ENCODE measurements around the gene GLOD5. TPM values are rescaled to one million over a fixed set of nuclear protein-coding genes. Genes with fewer than 3 reads are reported as not detected.

GLOD5 gene
- total RNA-seq, 2 experiments from 2014 or later: not detected

DNA sequence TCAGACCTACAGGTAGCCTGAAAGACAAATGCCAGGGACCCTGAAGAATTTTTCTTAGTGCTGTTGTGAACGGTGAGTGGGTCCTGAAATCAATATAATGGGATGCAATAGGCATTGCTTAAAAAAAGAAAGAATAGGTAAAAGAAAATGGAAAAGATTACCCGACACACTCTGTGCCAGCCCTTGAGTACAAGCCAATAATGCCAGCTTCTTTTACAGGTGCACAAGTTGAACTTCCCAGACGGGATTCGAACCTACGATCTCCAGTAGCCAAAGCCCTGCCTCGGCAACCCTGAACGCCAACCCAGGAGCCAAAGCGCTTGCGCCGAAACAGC, 24.7 kb upstream of the GLOD5 start:
- Histone ChIP-seq H3K27ac (ENCODE audit: low read depth, low read length, poor library complexity, severe bottlenecking) (peak overlapping the region; percentile 42), H3K4me2 (ENCODE audit: low read length) (peak overlapping the region; percentile 97), H3K9me3 (ENCODE audit: low read length) (no peaks in the 10 kb centered on the region), H3K4me3 (ENCODE audit: low read depth, low read length, poor library complexity, severe bottlenecking) (peak overlapping the region; percentile 73), H4K20me1 (ENCODE audit: insufficient read depth, low read length) (no peaks in the 10 kb centered on the region), H2AFZ (ENCODE audit: low read length) (peak overlapping the region; percentile 95), H3K4me1 (ENCODE audit: insufficient read depth, low read length, poor library complexity, severe bottlenecking) (peaks cover 10% of the 10 kb centered on the region), H3K36me3 (ENCODE audit: insufficient read depth, low read length) (no peaks in the 10 kb centered on the region), H3K9me2 (ENCODE audit: insufficient read depth, low read length) (no peaks in the 10 kb centered on the region), H3K79me2 (ENCODE audit: insufficient read depth, low read depth, low read length) (peaks cover 7% of the 10 kb centered on the region; the same call in 1 of the 2 replicates)
- TF ChIP-seq EZH2phosphoT487 (IDR thresholded peaks at IDR 0.05; ENCODE audit: borderline replicate concordance, low read depth, low read length): no peak
- TF ChIP-seq, protein P1, sequence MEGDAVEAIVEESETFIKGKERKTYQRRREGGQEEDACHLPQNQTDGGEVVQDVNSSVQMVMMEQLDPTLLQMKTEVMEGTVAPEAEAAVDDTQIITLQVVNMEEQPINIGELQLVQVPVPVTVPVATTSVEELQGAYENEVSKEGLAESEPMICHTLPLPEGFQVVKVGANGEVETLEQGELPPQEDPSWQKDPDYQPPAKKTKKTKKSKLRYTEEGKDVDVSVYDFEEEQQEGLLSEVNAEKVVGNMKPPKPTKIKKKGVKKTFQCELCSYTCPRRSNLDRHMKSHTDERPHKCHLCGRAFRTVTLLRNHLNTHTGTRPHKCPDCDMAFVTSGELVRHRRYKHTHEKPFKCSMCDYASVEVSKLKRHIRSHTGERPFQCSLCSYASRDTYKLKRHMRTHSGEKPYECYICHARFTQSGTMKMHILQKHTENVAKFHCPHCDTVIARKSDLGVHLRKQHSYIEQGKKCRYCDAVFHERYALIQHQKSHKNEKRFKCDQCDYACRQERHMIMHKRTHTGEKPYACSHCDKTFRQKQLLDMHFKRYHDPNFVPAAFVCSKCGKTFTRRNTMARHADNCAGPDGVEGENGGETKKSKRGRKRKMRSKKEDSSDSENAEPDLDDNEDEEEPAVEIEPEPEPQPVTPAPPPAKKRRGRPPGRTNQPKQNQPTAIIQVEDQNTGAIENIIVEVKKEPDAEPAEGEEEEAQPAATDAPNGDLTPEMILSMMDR (conservative IDR thresholded peaks at IDR 0.05; ENCODE audit: low read length): no peak
- no peak for DNase-seq (ENCODE audit: low spot score)
- ChIA-PET CTCF (ENCODE audit: unreplicated experiment) (interaction anchor here (0.5 kb wide), 1 partner anchor 94 kb away, joined by 3 read pairs; no protein-coding TSS in a partner anchor), POLR2A (interaction anchor here (0.7 to 1.7 kb wide), 6 partner anchors 10 to 532 kb away, joined by 3 to 7 read pairs (median 3); no protein-coding TSS in a partner anchor)
- no TSS peak for BruUV-seq (replicated peaks)
- intact Hi-C loops (cut with micrococcal nuclease; ENCODE audit: unreplicated experiment): loop anchor here (5.0 kb wide), 2 partner anchors 65 to 220 kb away; partner anchors contain the start of genes HDAC6 and OTUD5

DNA sequence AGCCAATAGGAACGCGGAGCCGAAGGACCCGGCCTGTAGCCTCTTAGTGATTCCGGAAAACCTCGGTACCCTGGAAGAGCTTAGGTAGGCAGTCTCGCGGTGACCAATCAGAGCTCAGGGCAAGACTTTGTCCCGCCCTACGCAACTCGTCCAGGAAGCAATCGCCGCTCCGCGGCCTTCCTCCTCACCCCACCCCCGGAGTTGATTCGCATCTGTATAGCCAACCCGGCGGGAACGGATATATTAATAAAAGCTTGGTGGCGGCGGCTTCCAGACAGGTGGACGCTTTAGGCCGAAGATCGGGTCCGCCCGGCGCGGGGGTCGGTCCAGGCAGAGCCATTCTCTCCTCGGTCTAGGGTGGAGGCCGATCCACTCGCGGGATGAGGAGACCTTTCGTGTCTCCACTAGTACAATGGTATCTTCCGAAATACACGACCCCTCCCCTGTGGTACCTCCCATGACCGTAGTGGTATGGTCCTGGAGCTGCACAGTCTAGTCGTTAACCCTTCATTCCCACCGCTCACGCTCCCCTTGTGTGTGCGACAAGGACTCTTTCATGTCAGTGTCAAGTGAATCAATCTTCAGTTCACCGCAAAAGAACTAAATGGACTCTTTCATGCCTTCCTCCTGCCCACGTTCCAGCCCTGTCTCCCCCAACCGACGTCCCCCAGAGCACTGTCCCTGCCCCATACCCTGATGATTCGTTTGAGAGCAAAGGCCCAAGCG, 24.2 kb upstream of the GLOD5 start:
- peak overlapping the region; percentile 73 for H3K4me3 ChIP-seq (ENCODE audit: low read depth, low read length, poor library complexity, severe bottlenecking)
- BruUV-seq (replicated peaks): TSS peak; percentile 95
- no peaks in the 10 kb centered on the region for H3K9me3 ChIP-seq (ENCODE audit: low read length)
- H3K4me1 ChIP-seq (ENCODE audit: insufficient read depth, low read length, poor library complexity, severe bottlenecking): peaks cover 10% of the 10 kb centered on the region
- intact Hi-C loops (cut with micrococcal nuclease; ENCODE audit: unreplicated experiment): loop anchor here (5.0 kb wide), 2 partner anchors 65 to 220 kb away; partner anchors contain the start of genes HDAC6 and OTUD5
- H3K4me2 ChIP-seq (ENCODE audit: low read length): peak overlapping the region; percentile 99
- ChIA-PET CTCF (ENCODE audit: unreplicated experiment) (interaction anchor here (0.6 kb wide), 1 partner anchor 89 kb away, joined by 3 read pairs; no protein-coding TSS in a partner anchor), POLR2A (interaction anchor here (0.7 to 1.7 kb wide), 5 partner anchors 9 to 532 kb away, joined by 3 to 7 read pairs (median 3); no protein-coding TSS in a partner anchor)
- peak overlapping the region; percentile 92 for H3K27ac ChIP-seq (ENCODE audit: low read depth, low read length, poor library complexity, severe bottlenecking)
- H4K20me1 ChIP-seq (ENCODE audit: insufficient read depth, low read length): no peaks in the 10 kb centered on the region
- no peak for TF ChIP-seq EZH2phosphoT487 (IDR thresholded peaks at IDR 0.05; ENCODE audit: borderline replicate concordance, low read depth, low read length)
- TF ChIP-seq, protein P1 (conservative IDR thresholded peaks at IDR 0.05; ENCODE audit: low read length): no peak
- peak overlapping the region; percentile 82; the same call in 1 of the 2 replicates for H2AFZ ChIP-seq (ENCODE audit: low read length)
- DNase-seq (ENCODE audit: low spot score): peak; percentile 98
- no peaks in the 10 kb centered on the region for H3K9me2 ChIP-seq (ENCODE audit: insufficient read depth, low read length)
- no peaks in the 10 kb centered on the region for H3K36me3 ChIP-seq (ENCODE audit: insufficient read depth, low read length)
- peaks cover 7% of the 10 kb centered on the region; the same call in 1 of the 2 replicates for H3K79me2 ChIP-seq (ENCODE audit: insufficient read depth, low read depth, low read length)

All from OCI-LY7 (cell line).